HT-29 (cell line): ENCODE data around the gene RTN4R. TPM values are rescaled to one million over a fixed set of nuclear protein-coding genes. Genes with fewer than 3 reads are reported as not detected.
"Not testable (repeated sequence)": the region's sequence is repeated elsewhere in the genome, so short reads cannot be mapped to it uniquely, and the experiment has no call there.

ENCODE experiments used
- DNase-seq: peaks from one replicate; pipeline ENCODE4 v3.0.0-alpha.2; 2015; ENCODE audit warnings: low spot score
- total RNA-seq: library from RNA; depleted of rRNA; stranded (reverse); fragments of >200 nt; shearing (Covaris generic); gene quantifications from 2 replicates; pipeline ENCODE4 v1.2.3, GENCODE V29; 2014

Gene RTN4R
- total RNA-seq, 1 experiment from 2014 or later = 45.7 TPM

GRCh38 chr22:20289182-20290044 is 21.3 kb upstream of the RTN4R start:
- DNase-seq = not testable (repeated sequence)

GRCh38 chr22:20286784-20287423 is 18.8 kb upstream of the RTN4R start:
- not testable (repeated sequence) for DNase-seq

GRCh38 chr22:20286312-20286660 is 18.2 kb upstream of the RTN4R start:
- not testable (repeated sequence) for DNase-seq

- DNase-seq = peak; percentile 88
Observed at GRCh38 chr22:20285473-20286311, 17.6 kb upstream of the RTN4R start.

GRCh38 chr22:20284471-20285086 is 16.5 kb upstream of the RTN4R start:
- no peak for DNase-seq

GRCh38 chr22:20283674-20284066 is 15.6 kb upstream of the RTN4R start:
- DNase-seq = no peak

GRCh38 chr22:20282901-20283673 is 15.0 kb upstream of the RTN4R start:
- no peak for DNase-seq

GRCh38 chr22:20281891-20282290 is 13.8 kb upstream of the RTN4R start:
- no peak for DNase-seq

GRCh38 chr22:20281473-20281872 is 13.4 kb upstream of the RTN4R start:
- DNase-seq = not testable (repeated sequence)

- no peak for DNase-seq
Observed at GRCh38 chr22:20280866-20281265, 12.7 kb upstream of the RTN4R start.

- DNase-seq = peak; percentile 71
Observed at GRCh38 chr22:20280163-20280562, 12.0 kb upstream of the RTN4R start.

GRCh38 chr22:20279662-20280134 is 11.6 kb upstream of the RTN4R start:
- DNase-seq = peak; percentile 57

GRCh38 chr22:20278726-20279490 is 10.8 kb upstream of the RTN4R start:
- DNase-seq = not testable (repeated sequence)

GRCh38 chr22:20277936-20278635 is 10.0 kb upstream of the RTN4R start:
- DNase-seq = not testable (repeated sequence)

GRCh38 chr22:20276468-20276867 is 8.3 kb upstream of the RTN4R start:
- DNase-seq = no peak

GRCh38 chr22:20275836-20276235 is 7.7 kb upstream of the RTN4R start:
- no peak for DNase-seq

GRCh38 chr22:20275325-20275724 is 7.2 kb upstream of the RTN4R start:
- DNase-seq = not testable (repeated sequence)

GRCh38 chr22:20274374-20274773 is 6.3 kb upstream of the RTN4R start:
- not testable (repeated sequence) for DNase-seq

- no peak for DNase-seq
Observed at GRCh38 chr22:20273758-20274181, 5.7 kb upstream of the RTN4R start.
